GM10266 (cell line): ENCODE results near the gene NEAT1.
A peak's percentile ranks its signal among the peaks of the same experiment; 100 is the strongest.
"Not testable (repeated sequence)": the region's sequence is repeated elsewhere in the genome, so short reads cannot be mapped to it uniquely, and the experiment has no call there.

ENCODE experiments used
- DNase-seq: peaks from one replicate; pipeline ENCODE4 v3.0.0; 2012; ENCODE audit errors: extremely low spot score
- TF ChIP-seq, protein P1 (sequence below): IDR thresholded peaks from 2 replicates; pipeline ENCODE4 v1.5.1; 2012; ENCODE audit warnings: mild to moderate bottlenecking, low read depth; ENCODE audit not compliant: control insufficient read depth, insufficient read depth; ENCODE audit errors: missing control alignments

NEAT1 gene

GRCh38 chr11:65410936-65411680 lies 11.5 kb upstream of the NEAT1 start:
- TF ChIP-seq, protein P1, sequence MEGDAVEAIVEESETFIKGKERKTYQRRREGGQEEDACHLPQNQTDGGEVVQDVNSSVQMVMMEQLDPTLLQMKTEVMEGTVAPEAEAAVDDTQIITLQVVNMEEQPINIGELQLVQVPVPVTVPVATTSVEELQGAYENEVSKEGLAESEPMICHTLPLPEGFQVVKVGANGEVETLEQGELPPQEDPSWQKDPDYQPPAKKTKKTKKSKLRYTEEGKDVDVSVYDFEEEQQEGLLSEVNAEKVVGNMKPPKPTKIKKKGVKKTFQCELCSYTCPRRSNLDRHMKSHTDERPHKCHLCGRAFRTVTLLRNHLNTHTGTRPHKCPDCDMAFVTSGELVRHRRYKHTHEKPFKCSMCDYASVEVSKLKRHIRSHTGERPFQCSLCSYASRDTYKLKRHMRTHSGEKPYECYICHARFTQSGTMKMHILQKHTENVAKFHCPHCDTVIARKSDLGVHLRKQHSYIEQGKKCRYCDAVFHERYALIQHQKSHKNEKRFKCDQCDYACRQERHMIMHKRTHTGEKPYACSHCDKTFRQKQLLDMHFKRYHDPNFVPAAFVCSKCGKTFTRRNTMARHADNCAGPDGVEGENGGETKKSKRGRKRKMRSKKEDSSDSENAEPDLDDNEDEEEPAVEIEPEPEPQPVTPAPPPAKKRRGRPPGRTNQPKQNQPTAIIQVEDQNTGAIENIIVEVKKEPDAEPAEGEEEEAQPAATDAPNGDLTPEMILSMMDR, result no peak
- no peak for DNase-seq

- TF ChIP-seq, protein P1, result no peak
- DNase-seq, result no peak
Observed at GRCh38 chr11:65411681-65412070, 10.9 kb upstream of the NEAT1 start.

- TF ChIP-seq, protein P1, result no peak
Observed at GRCh38 chr11:65412271-65413076, 10.1 kb upstream of the NEAT1 start.

DNA sequence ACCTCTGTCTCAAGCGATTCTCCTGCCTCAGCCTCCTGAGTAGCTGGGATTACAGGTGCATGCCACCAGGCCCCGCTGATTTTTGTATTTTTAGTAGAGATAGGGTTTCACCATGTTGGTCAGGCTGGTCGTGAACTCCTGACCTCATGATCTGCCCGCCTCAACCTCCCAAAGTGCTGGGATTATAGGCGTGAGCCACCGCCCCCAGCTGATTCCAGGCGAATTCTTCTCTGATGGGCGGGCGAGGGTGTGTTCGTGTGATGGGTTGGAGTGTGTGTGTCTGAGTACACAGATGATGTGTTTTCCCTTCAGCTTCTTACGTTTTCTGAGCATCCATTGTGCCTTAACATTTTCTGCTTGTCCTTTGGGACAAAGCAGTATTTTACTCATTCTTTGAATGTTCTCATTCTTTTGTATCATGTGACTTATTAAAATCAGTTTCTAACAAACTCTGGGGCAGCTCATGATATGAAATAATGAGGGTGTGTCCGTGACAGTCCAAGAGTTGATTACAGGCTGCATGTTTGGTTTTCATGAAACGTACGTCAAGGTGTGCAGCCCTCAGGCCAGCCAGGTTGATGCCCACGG lies 9.4 kb upstream of the NEAT1 start:
- not testable (repeated sequence) for DNase-seq

More at GRCh38 chr11:65412271-65413076, 10.1 kb upstream of the NEAT1 start:
- DNase-seq, result no peak

DNA sequence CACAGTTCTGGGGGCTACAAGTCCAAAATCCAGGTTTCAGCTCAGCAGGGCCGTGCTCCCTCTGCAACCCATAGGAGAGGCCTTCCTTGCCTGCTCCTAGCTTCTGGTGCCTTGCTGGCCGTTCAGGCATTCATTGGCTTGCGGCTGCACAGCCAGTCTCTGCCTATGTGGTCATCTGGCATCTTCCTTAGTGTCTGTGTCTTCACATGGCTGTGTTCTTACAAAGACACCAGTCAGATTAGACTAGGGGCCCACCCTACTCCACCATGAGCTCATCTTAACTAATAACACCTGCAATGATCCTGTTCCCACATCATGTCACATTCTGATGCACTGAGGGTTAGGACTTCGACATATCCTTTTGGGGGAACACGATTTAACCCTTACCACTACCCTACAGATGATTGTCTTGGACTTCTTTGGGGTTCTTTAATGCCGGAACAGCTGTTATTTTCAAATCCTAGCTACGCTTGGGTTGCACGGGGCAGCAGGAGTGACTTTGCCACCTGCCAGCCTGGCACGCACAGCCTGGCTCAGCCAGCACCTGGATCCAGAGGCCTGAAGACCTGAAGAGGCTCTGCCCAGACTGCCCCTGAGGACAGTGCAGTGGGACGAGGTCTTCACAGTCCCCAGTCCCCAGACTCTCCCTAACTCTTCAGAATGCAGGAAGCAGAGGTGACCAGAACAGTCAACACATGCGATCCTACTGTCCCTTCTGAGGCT lies 7.7 kb upstream of the NEAT1 start:
- no peak for DNase-seq
- TF ChIP-seq, protein P1, result no peak

DNA sequence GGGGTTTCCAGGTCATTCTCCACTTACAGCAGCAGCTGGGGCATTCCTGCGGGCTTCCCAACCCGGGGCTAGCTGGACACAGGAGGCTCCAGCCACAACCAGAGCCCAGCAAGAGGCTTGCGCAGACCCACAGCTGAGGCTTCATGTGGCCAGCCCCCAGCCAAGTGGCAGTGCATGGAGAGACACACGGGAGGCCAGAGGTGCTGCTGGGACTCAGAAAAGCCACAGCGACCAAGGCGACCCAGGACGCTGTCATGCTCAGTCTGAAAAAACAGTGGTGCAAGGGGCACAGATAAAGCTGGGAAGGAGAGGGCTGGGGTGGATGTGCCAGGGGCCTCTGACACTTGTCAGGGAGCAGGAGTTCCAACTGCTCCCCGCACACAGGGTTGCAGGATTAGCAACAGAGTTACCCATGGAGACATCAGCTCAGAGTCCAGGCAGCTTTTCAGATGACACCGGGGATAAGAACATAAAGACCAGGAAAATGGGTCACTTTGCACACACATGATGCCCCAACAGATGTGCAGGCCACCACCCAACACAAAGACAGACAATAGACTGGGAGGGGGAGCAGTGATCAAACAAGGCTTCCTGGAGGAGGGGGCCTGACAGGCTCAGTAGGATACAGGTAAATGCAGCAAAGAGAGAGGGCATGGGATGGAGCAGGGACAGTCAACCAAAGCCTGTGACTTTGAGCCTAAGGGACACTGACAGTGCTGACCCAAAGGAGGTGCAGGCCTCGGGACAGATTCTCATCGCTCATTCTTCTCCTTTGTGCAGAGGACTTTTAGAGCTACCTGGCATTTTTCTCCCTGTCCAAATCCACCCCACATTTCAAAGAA lies 6.9 kb upstream of the NEAT1 start:
- DNase-seq, result peak; percentile 12
- TF ChIP-seq, protein P1, result no peak
